22Rv1 (cell line): ENCODE results near the gene GRPEL1.

ENCODE experiments used
- ZFX ChIP-seq: fragments of 450-650 bp; IDR thresholded peaks from 2 replicates; pipeline ENCODE4 v1.6.1; 2017; ENCODE audit warnings: antibody characterized with exemption, borderline replicate concordance
- TF ChIP-seq, protein P1 (sequence below): fragments of 450-650 bp; IDR thresholded peaks from 2 replicates; pipeline ENCODE4 v1.5.1; 2017; ENCODE audit warnings: mild to moderate bottlenecking

DNA sequence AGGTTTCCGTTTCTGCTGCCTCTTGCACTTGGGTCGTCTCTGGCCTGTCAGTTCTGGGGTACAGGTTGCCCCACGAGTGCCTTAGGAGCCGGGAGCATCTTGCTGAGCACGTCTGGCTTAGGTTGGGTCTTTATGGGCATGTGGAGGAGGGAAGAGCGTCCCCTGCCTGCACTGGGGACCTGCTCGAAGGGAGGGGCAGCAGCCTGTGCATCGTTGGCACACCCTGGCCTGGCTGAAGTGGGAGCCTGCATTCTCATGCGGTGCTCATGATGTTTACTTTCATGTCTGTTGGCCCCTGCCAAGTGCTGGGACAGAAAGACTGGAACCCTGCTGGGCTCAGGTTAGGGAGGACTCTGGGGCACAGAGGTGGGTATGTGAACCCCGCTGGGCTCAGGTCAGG lies 48.5 kb downstream of the GRPEL1 start:
- TF ChIP-seq, protein P1, sequence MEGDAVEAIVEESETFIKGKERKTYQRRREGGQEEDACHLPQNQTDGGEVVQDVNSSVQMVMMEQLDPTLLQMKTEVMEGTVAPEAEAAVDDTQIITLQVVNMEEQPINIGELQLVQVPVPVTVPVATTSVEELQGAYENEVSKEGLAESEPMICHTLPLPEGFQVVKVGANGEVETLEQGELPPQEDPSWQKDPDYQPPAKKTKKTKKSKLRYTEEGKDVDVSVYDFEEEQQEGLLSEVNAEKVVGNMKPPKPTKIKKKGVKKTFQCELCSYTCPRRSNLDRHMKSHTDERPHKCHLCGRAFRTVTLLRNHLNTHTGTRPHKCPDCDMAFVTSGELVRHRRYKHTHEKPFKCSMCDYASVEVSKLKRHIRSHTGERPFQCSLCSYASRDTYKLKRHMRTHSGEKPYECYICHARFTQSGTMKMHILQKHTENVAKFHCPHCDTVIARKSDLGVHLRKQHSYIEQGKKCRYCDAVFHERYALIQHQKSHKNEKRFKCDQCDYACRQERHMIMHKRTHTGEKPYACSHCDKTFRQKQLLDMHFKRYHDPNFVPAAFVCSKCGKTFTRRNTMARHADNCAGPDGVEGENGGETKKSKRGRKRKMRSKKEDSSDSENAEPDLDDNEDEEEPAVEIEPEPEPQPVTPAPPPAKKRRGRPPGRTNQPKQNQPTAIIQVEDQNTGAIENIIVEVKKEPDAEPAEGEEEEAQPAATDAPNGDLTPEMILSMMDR = no peak
- TF ChIP-seq ZFX = no peak
